ENCODE measurements around the gene EVA1C. TPM values are rescaled to one million over a fixed set of nuclear protein-coding genes. Genes with fewer than 3 reads are reported as not detected.

Gene EVA1C
- polyA plus RNA-seq, 1 donor from 2014 or later = 2.1 TPM

GRCh38 chr21:32447224-32447623 lies 34.7 kb downstream of the EVA1C start:
- H3F3A ChIP-seq (ENCODE audit: insufficient read depth, low read length, poor library complexity, severe bottlenecking) = no peaks in the 10 kb centered on the region
- H4K20me1 ChIP-seq (ENCODE audit: insufficient read depth) = no peaks in the 10 kb centered on the region
- no peaks in the 10 kb centered on the region for H3K36me3 ChIP-seq (ENCODE audit: insufficient read depth, low read length)
- H3K79me2 ChIP-seq (replicated peaks; ENCODE audit: insufficient read depth, low read length) = no peaks in the 10 kb centered on the region
- H3K4me3 ChIP-seq (ENCODE audit: low read length) = no peak overlapping the region
- no peaks in the 10 kb centered on the region for H3K27me3 ChIP-seq (ENCODE audit: insufficient read depth, low read depth, low read length)
- H2AFZ ChIP-seq (ENCODE audit: low read depth, low read length) = no peak overlapping the region
- no peak overlapping the region for H3K4me2 ChIP-seq (ENCODE audit: low read length)
- H3K9ac ChIP-seq (ENCODE audit: low read length) = no peak overlapping the region
- TF ChIP-seq SMC3 (conservative IDR thresholded peaks at IDR 0.05; ENCODE audit: poor library complexity) (no peak), RAD21 (conservative IDR thresholded peaks at IDR 0.05) (no peak), TAF1 (IDR thresholded peaks at IDR 0.05; ENCODE audit: low read depth) (no peak), CTCF (IDR thresholded peaks at IDR 0.05; ENCODE audit: poor library complexity, severe bottlenecking) (no peak), MXI1 (conservative IDR thresholded peaks at IDR 0.05; ENCODE audit: poor library complexity, severe bottlenecking) (no peak), EZH2 (IDR thresholded peaks at IDR 0.05; ENCODE audit: borderline replicate concordance, insufficient read depth, low read length, poor library complexity, severe bottlenecking) (no peak), POLR2AphosphoS5 (IDR thresholded peaks at IDR 0.05) (no peak)
- TF ChIP-seq, protein P1, sequence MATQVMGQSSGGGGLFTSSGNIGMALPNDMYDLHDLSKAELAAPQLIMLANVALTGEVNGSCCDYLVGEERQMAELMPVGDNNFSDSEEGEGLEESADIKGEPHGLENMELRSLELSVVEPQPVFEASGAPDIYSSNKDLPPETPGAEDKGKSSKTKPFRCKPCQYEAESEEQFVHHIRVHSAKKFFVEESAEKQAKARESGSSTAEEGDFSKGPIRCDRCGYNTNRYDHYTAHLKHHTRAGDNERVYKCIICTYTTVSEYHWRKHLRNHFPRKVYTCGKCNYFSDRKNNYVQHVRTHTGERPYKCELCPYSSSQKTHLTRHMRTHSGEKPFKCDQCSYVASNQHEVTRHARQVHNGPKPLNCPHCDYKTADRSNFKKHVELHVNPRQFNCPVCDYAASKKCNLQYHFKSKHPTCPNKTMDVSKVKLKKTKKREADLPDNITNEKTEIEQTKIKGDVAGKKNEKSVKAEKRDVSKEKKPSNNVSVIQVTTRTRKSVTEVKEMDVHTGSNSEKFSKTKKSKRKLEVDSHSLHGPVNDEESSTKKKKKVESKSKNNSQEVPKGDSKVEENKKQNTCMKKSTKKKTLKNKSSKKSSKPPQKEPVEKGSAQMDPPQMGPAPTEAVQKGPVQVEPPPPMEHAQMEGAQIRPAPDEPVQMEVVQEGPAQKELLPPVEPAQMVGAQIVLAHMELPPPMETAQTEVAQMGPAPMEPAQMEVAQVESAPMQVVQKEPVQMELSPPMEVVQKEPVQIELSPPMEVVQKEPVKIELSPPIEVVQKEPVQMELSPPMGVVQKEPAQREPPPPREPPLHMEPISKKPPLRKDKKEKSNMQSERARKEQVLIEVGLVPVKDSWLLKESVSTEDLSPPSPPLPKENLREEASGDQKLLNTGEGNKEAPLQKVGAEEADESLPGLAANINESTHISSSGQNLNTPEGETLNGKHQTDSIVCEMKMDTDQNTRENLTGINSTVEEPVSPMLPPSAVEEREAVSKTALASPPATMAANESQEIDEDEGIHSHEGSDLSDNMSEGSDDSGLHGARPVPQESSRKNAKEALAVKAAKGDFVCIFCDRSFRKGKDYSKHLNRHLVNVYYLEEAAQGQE (IDR thresholded peaks at IDR 0.05; ENCODE audit: borderline replicate concordance) = no peak
- no peaks in the 10 kb centered on the region for H3K9me2 ChIP-seq (ENCODE audit: insufficient read depth, low read length)
- no peak overlapping the region for H3K27ac ChIP-seq (ENCODE audit: low read length)
- H3K9me3 ChIP-seq (ENCODE audit: low read length) = no peaks in the 10 kb centered on the region

- Histone ChIP-seq H3K9me2 (ENCODE audit: insufficient read depth, low read length) (no peaks in the 10 kb centered on the region), H3K4me2 (ENCODE audit: low read length) (no peak overlapping the region), H3K36me3 (ENCODE audit: insufficient read depth, low read length) (no peaks in the 10 kb centered on the region), H3K27me3 (ENCODE audit: insufficient read depth, low read depth, low read length) (no peaks in the 10 kb centered on the region), H2AFZ (ENCODE audit: low read depth, low read length) (no peak overlapping the region), H3F3A (ENCODE audit: insufficient read depth, low read length, poor library complexity, severe bottlenecking) (no peaks in the 10 kb centered on the region), H3K27ac (ENCODE audit: low read length) (no peak overlapping the region), H3K9me3 (ENCODE audit: low read length) (no peaks in the 10 kb centered on the region), H3K4me3 (ENCODE audit: low read length) (no peak overlapping the region), H3K9ac (ENCODE audit: low read length) (no peak overlapping the region), H4K20me1 (ENCODE audit: insufficient read depth) (no peaks in the 10 kb centered on the region), H3K79me2 (replicated peaks; ENCODE audit: insufficient read depth, low read length) (no peaks in the 10 kb centered on the region)
- TF ChIP-seq RAD21 (conservative IDR thresholded peaks at IDR 0.05) (no peak), EP300 (conservative IDR thresholded peaks at IDR 0.05; ENCODE audit: poor library complexity, severe bottlenecking) (no peak), SMC3 (conservative IDR thresholded peaks at IDR 0.05; ENCODE audit: poor library complexity) (no peak), POLR2AphosphoS5 (IDR thresholded peaks at IDR 0.05) (no peak), CTCF (IDR thresholded peaks at IDR 0.05; ENCODE audit: poor library complexity, severe bottlenecking) (no peak), EZH2 (IDR thresholded peaks at IDR 0.05; ENCODE audit: borderline replicate concordance, insufficient read depth, low read length, poor library complexity, severe bottlenecking) (no peak), TAF1 (IDR thresholded peaks at IDR 0.05; ENCODE audit: low read depth) (no peak), MXI1 (conservative IDR thresholded peaks at IDR 0.05; ENCODE audit: poor library complexity, severe bottlenecking) (no peak)
- TF ChIP-seq, protein P1 (IDR thresholded peaks at IDR 0.05; ENCODE audit: borderline replicate concordance) = no peak
Observed at GRCh38 chr21:32448803-32449594, 36.5 kb downstream of the EVA1C start.
